HepG2 (cell line): ENCODE results near the gene TARM1. TPM values are rescaled to one million over a fixed set of nuclear protein-coding genes. Genes with fewer than 3 reads are reported as not detected.

Source experiments
- ATAC-seq: fragments of 200-7000 bp; cut with Tn5 transposase; 3 replicates; pipeline ENCODE4 v1.9.1; 2020; ENCODE audit warnings: mild to moderate bottlenecking, moderate library complexity
- BruUV-seq: library from RNA; stranded (reverse); fragments of 400-500 nt; replicated peaks from 2 replicates; lab custom pipeline; 2021; lab: Mats Ljungman, UMichigan
- CTCF ChIA-PET: fragments of 300-600 bp; formaldehyde crosslinking; extraction: SDS; loops from one replicate; lab custom pipeline; 2021; ENCODE audit warnings: low total read pairs, inconsistent platforms, low intra/inter-chr PET ratio; lab: Yijun Ruan, JAX
- POLR2A ChIA-PET: fragments of 350-600 bp; sonication (Branson Sonifier 250); formaldehyde crosslinking; loops from one replicate; lab custom pipeline; 2020; ENCODE audit warnings: antibody characterized with exemption, inconsistent platforms; lab: Yijun Ruan, JAX
- DNase-seq: peaks from one replicate; pipeline ENCODE4 v3.0.0-alpha.2; 2015; ENCODE audit warnings: low spot score
- FAIRE-seq: peaks from 3 replicates; lab custom pipeline; 2011; peaks lifted over from hg19 to GRCh38; lab: Jason Lieb, UNC
- H2AFZ ChIP-seq: one replicate; pipeline ENCODE4 v1.6.1; 2011; ENCODE audit warnings: low read length, inconsistent platforms
- H3K27ac ChIP-seq: fragments of 300-600 bp; 3 replicates; pipeline ENCODE4 v1.8.0; 2011; ENCODE audit warnings: mixed run types, mild to moderate bottlenecking, mixed read lengths, low read length, inconsistent platforms; ENCODE audit not compliant: insufficient read depth; ENCODE audit errors: extremely low read length
- H3K27me3 ChIP-seq, 2 experiments: fragments of 200-600 bp in 1 of 2; 2 replicates in 1 of 2; 3 replicates in 1 of 2; pipeline versions ENCODE4 v1.6.0 to v1.8.0; 2011; ENCODE audit warnings: low read length in 2 of 2, mild to moderate bottlenecking in 2 of 2, moderate library complexity in 2 of 2, inconsistent platforms in 1 of 2; ENCODE audit not compliant: insufficient read depth in 2 of 2, control insufficient read depth in 1 of 2
- H3K36me3 ChIP-seq, 2 experiments: fragments of 200-600 bp in 1 of 2; replicated peaks in 1 of 2; 2 replicates in 1 of 2; 3 replicates in 1 of 2; pipeline versions ENCODE4 v1.5.1 to v1.8.0; 2011; ENCODE audit warnings: low read length in 2 of 2, inconsistent platforms in 1 of 2; ENCODE audit not compliant: insufficient read depth in 2 of 2, control insufficient read depth in 1 of 2
- H3K4me1 ChIP-seq: 2 replicates; pipeline ENCODE4 v1.5.1; 2012; ENCODE audit warnings: low read length, inconsistent platforms; ENCODE audit not compliant: insufficient read depth
- H3K4me2 ChIP-seq: 2 replicates; pipeline ENCODE4 v1.6.0; 2011; ENCODE audit warnings: low read depth, low read length, inconsistent platforms
- H3K4me3 ChIP-seq, 3 experiments: fragments of 200-600 bp in 1 of 3; sonication (generic), shearing (Covaris generic) in 1 of 3; replicated peaks in 1 of 3; 2 replicates each; pipeline ENCODE4 v1.5.1; 2011 to 2016; ENCODE audit warnings: low read length in 3 of 3, inconsistent platforms in 2 of 3, low read depth in 2 of 3, mild to moderate bottlenecking in 2 of 3, control low read depth in 1 of 3, mixed read lengths in 1 of 3; ENCODE audit not compliant: insufficient read depth in 1 of 3
- H3K79me2 ChIP-seq: one replicate; pipeline ENCODE4 v1.6.1; 2011; ENCODE audit warnings: low read length, inconsistent platforms; ENCODE audit not compliant: insufficient read depth
- H3K9ac ChIP-seq: 2 replicates; pipeline ENCODE4 v1.6.0; 2011; ENCODE audit warnings: mild to moderate bottlenecking, low read depth, low read length, inconsistent platforms; ENCODE audit not compliant: insufficient read depth
- H3K9me3 ChIP-seq: 2 replicates; pipeline ENCODE4 v1.5.1; 2012; ENCODE audit warnings: mild to moderate bottlenecking, low read length
- H4K20me1 ChIP-seq: 2 replicates; pipeline ENCODE4 v1.6.0; 2011; ENCODE audit warnings: inconsistent platforms, mild to moderate bottlenecking, low read length, moderate library complexity; ENCODE audit not compliant: insufficient read depth
- CEBPB ChIP-seq: IDR thresholded peaks from 2 replicates; pipeline ENCODE4 v1.6.1; 2011; ENCODE audit warnings: low read depth, low read length, improper control_type of control experiment, borderline replicate concordance
- KDM2A ChIP-seq: sonication (generic); formaldehyde crosslinking; IDR thresholded peaks from 2 replicates; pipeline ENCODE4 v1.4.0; 2020; ENCODE audit warnings: low read depth, missing genetic modification reagents, borderline replicate concordance
- ZKSCAN5 ChIP-seq: sonication (generic); formaldehyde crosslinking; IDR thresholded peaks from 2 replicates; pipeline ENCODE4 v1.5.1; 2020; ENCODE audit warnings: mild to moderate bottlenecking, missing genetic modification reagents
- ZKSCAN8 ChIP-seq: IDR thresholded peaks from 2 replicates; pipeline ENCODE4 v1.6.1; 2016; ENCODE audit warnings: borderline replicate concordance, missing genetic modification reagents, missing compliant biosample characterization
- ZNF253 ChIP-seq: sonication (generic); formaldehyde crosslinking; IDR thresholded peaks from 2 replicates; pipeline ENCODE4 v1.8.0; 2022; ENCODE audit warnings: mild to moderate bottlenecking, missing genetic modification reagents, borderline replicate concordance
- ZNF460 ChIP-seq: sonication (generic); formaldehyde crosslinking; IDR thresholded peaks from 2 replicates; pipeline ENCODE4 v1.5.1; 2020; ENCODE audit warnings: missing genetic modification reagents, mild to moderate bottlenecking, borderline replicate concordance
- ZNF501 ChIP-seq: sonication (generic); formaldehyde crosslinking; IDR thresholded peaks from 2 replicates; pipeline ENCODE4 v1.5.1; 2020; ENCODE audit warnings: mild to moderate bottlenecking, moderate library complexity, missing genetic modification reagents
- ZNF709 ChIP-seq: sonication (generic); formaldehyde crosslinking; IDR thresholded peaks from 2 replicates; pipeline ENCODE4 v1.5.0; 2020; ENCODE audit warnings: mild to moderate bottlenecking, missing genetic modification reagents
- ZNF772 ChIP-seq: sonication (generic); formaldehyde crosslinking; IDR thresholded peaks from 2 replicates; pipeline ENCODE4 v1.5.0; 2020; ENCODE audit warnings: mild to moderate bottlenecking, missing genetic modification reagents
- ZSCAN22 ChIP-seq: sonication (generic); formaldehyde crosslinking; IDR thresholded peaks from 2 replicates; pipeline ENCODE4 v1.4.0; 2020; ENCODE audit warnings: mild to moderate bottlenecking, missing genetic modification reagents
- whole genome bisulfite sequencing: methylation state at CpG from one replicate; pipeline ENCODE4 v1.1.6; 2017; ENCODE audit warnings: low lambda C conversion rate; 5-methylcytosine and 5-hydroxymethylcytosine counted together
- in situ Hi-C: cut with HindIII; loops from 2 replicates; pipeline ENCODE4 v1.10.0; 2017; ENCODE audit warnings: low pct_unique_long_range_greater_than_20kb; ENCODE audit not compliant: extremely low pct_ligation_motif_present
- intact Hi-C: fragments of 100-400 bp; cut with micrococcal nuclease; formaldehyde crosslinking; loops from one replicate; pipeline ENCODE4 v1.10.0; 2022; ENCODE audit not compliant: unreplicated experiment
- polyA plus RNA-seq, 8 experiments: library from polyadenylated mRNA; depleted of rRNA in 3 of 8; stranded (reverse) in 7 of 8; unstranded in 1 of 8; fragments of >200 nt; fragmentation: Illumina TruSeq in 4 of 8; extraction: Trizol in 4 of 8; gene quantifications; 2 replicates each; pipeline versions ENCODE4 v1.2.1 to v1.2.3, GENCODE V29; 2011 to 2016; ENCODE audit warnings: low read depth in 4 of 8, missing spikeins in 1 of 8, mixed read lengths in 1 of 8; ENCODE audit not compliant: insufficient read depth in 1 of 8
- total RNA-seq, 5 experiments: library from RNA; depleted of rRNA; stranded (reverse); fragments of >200 nt; fragmentation: Illumina TruSeq; extraction: Trizol; gene quantifications; 2 replicates each; pipeline ENCODE4 v1.2.3, GENCODE V29; 2016; ENCODE audit warnings: low read depth in 1 of 5
- TF ChIP-seq, protein P1 (sequence below): sonication (generic); formaldehyde crosslinking; IDR thresholded peaks from 2 replicates; pipeline ENCODE4 v1.5.0; 2020; ENCODE audit warnings: mild to moderate bottlenecking, missing genetic modification reagents

The TARM1 gene
- total and polyA plus RNA-seq, 2 of the 13 experiments (the other 11 are each of a cell fraction or from before 2014, with no cell fraction given) = not detected

DNA sequence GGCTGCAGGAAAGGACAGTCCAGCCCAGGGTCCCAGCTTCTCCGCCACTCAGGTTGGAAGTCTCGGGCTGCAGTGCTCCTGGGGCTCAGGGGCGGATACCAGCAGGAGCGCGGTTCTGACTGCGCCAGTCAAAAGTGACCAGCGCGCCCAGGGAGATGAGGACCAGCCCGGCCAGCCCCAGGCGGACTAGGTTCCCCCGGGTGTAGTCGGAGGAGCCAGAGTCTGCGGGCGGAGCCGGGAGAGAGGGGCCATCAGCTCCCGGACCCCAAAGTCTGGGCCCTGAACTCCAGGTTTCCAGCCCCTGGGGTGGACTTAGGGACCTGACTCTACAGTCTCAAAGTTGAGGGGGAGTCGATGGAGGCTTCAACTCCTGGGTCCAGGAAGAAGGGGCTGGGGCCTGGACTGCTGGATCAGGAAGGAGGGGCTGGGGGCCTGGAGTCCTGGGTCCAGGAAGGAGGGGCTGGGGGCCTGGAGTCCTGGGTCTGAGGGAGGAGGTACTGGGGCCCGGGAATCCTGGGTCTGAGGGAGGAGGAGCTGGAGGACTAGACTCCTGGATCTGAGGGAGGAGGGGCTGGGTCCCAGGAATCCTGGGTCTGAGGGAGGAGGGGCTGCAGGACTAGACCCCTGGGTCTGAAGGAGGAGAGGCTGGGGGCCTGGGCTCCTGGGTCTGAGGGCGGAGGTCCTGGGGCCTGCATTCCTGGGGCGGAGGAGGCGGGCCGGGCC lies 14.1 kb upstream of the TARM1 start:
- H3K9me3 ChIP-seq = no peaks in the 10 kb centered on the region
- DNase-seq (no peak), ATAC-seq (no peak), FAIRE-seq (no peak)
- H3K27me3 ChIP-seq = peaks cover 0 to 16% of the 10 kb centered on the region in 2 experiments; a peak in 1 of 5 replicates
- peaks cover 18% of the 10 kb centered on the region for H3K4me1 ChIP-seq
- no peak overlapping the region for H3K9ac ChIP-seq
- 83% methylated on average over 14 of the region's 22 CpGs for WGBS
- no peak for TF ChIP-seq ZNF253 (CRISPR knock-in tag)
- no peak for TF ChIP-seq ZKSCAN5 (CRISPR knock-in tag)
- TF ChIP-seq ZNF772 (CRISPR knock-in tag) = no peak
- no peak for TF ChIP-seq CEBPB
- 0 out of 2 replicates have a peak, but pooled peaks have one; percentile 8 for TF ChIP-seq ZNF709 (CRISPR knock-in tag)
- TF ChIP-seq KDM2A (CRISPR knock-in tag) = no peak
- TF ChIP-seq ZNF501 (CRISPR knock-in tag) = no peak
- TF ChIP-seq ZNF460 = no peak
- TF ChIP-seq ZKSCAN8 (CRISPR knock-in tag) = no peak
- TF ChIP-seq, protein P1, sequence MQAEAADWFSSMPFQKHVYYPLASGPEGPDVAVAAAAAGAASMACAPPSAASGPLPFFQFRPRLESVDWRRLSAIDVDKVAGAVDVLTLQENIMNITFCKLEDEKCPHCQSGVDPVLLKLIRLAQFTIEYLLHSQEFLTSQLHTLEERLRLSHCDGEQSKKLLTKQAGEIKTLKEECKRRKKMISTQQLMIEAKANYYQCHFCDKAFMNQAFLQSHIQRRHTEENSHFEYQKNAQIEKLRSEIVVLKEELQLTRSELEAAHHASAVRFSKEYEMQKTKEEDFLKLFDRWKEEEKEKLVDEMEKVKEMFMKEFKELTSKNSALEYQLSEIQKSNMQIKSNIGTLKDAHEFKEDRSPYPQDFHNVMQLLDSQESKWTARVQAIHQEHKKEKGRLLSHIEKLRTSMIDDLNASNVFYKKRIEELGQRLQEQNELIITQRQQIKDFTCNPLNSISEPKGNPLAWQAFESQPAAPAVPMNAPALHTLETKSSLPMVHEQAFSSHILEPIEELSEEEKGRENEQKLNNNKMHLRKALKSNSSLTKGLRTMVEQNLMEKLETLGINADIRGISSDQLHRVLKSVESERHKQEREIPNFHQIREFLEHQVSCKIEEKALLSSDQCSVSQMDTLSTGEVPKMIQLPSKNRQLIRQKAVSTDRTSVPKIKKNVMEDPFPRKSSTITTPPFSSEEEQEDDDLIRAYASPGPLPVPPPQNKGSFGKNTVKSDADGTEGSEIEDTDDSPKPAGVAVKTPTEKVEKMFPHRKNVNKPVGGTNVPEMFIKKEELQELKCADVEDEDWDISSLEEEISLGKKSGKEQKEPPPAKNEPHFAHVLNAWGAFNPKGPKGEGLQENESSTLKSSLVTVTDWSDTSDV (CRISPR knock-in tag) = no peak
- TF ChIP-seq ZSCAN22 = peak; percentile 88
- POLR2A ChIA-PET = interaction anchor here (1.4 to 2.5 kb wide), 3 partner anchors 20 to 41 kb away, joined by 3 to 9 read pairs (median 5); partner anchors contain the start of genes CNOT3, PRPF31 and TFPT
- CTCF ChIA-PET = no interaction called here
- no peaks in the 10 kb centered on the region for H3K36me3 ChIP-seq
- peak overlapping the region; percentile 90 for H3K4me2 ChIP-seq
- H4K20me1 ChIP-seq = no peaks in the 10 kb centered on the region
- H3K27ac ChIP-seq = no peak overlapping the region
- intact Hi-C loops = no loop called here
- no peak overlapping the region for H2AFZ ChIP-seq
- H3K79me2 ChIP-seq = no peaks in the 10 kb centered on the region
- H3K4me3 ChIP-seq = peak overlapping the region in 2 of 3 experiments; percentile 31 to 66; a peak in 3 of 6 replicates
- in situ Hi-C loops = no loop called here
- no TSS peak for BruUV-seq
